T-cell (primary cell): Measurements from ENCODE around the gene IFITM1. TPM values are rescaled to one million over a fixed set of nuclear protein-coding genes. Genes with fewer than 3 reads are reported as not detected.
A peak's percentile ranks its signal among the peaks of the same experiment; 100 is the strongest.
"Not testable (repeated sequence)": the region's sequence is repeated elsewhere in the genome, so short reads cannot be mapped to it uniquely, and the experiment has no call there.

Source experiments
- ATAC-seq, 4 experiments: fragments of 200-7000 bp in 3 of 4; fragments of 150-1000 bp in 1 of 4; cut with Tn5 transposase; replicated peaks in 1 of 4; 1 replicate in 3 of 4; 2 replicates in 1 of 4; pipeline ENCODE4 v1.10.0; 2021; ENCODE audit warnings: moderate library complexity in 3 of 4, mild to moderate bottlenecking in 2 of 4, moderate number of reproducible peaks in 1 of 4
- CTCF ChIA-PET, 2 donors: fragments of 300-600 bp; sonication (Branson Sonifier 250); formaldehyde crosslinking; loops; one replicate each; lab custom pipeline; 2022; ENCODE audit warnings: antibody characterized with exemption in 2 of 2; lab: Charles Lee
- POLR2A ChIA-PET, 2 donors: fragments of 300-600 bp; sonication (Branson Sonifier 250); formaldehyde crosslinking; loops; one replicate each; lab custom pipeline; 2022; ENCODE audit warnings: antibody characterized with exemption in 2 of 2; lab: Charles Lee
- DNase-seq, 35 experiments: peaks; one replicate each; pipeline versions ENCODE4 v3.0.0 to v3.0.0-alpha.2; 2013 to 2023
- H3K27ac ChIP-seq: one replicate; pipeline ENCODE4 v1.5.1; 2013; ENCODE audit warnings: low read length
- H3K27me3 ChIP-seq, 2 experiments: replicated peaks in 1 of 2; 1 replicate in 1 of 2; 2 replicates in 1 of 2; pipeline versions ENCODE4 v1.6.1 to v1.7.0; 2013; ENCODE audit warnings: low read length in 1 of 2, mixed read lengths in 1 of 2; ENCODE audit not compliant: control insufficient read depth in 2 of 2, insufficient read depth in 2 of 2; ENCODE audit errors: extremely low read depth in 1 of 2
- H3K36me3 ChIP-seq, 2 donors: 1 replicate in 1 of 2; 2 replicates in 1 of 2; pipeline versions ENCODE4 v1.6.1 to v1.7.0; 2013; ENCODE audit warnings: low read length in 1 of 2; ENCODE audit not compliant: control insufficient read depth in 2 of 2, insufficient read depth in 1 of 2; ENCODE audit errors: extremely low read depth in 1 of 2
- H3K4me1 ChIP-seq, 2 experiments: 1 replicate in 1 of 2; 2 replicates in 1 of 2; pipeline versions ENCODE4 v1.6.1 to v1.7.0; 2013; ENCODE audit warnings: low read length in 2 of 2, mixed read lengths in 1 of 2; ENCODE audit not compliant: insufficient read depth in 2 of 2, control insufficient read depth in 1 of 2; ENCODE audit errors: extremely low read depth in 1 of 2
- H3K4me3 ChIP-seq, 2 donors: 1 replicate in 1 of 2; 2 replicates in 1 of 2; pipeline versions ENCODE4 v1.5.1 to v1.7.0; 2013; ENCODE audit warnings: mild to moderate bottlenecking in 2 of 2, low read length in 1 of 2, moderate library complexity in 1 of 2; ENCODE audit not compliant: control insufficient read depth in 1 of 2; ENCODE audit errors: extremely low read depth in 1 of 2
- H3K9me3 ChIP-seq: 2 replicates; pipeline ENCODE4 v1.7.0; 2013
- H3K27ac Mint-ChIP-seq, 2 donors: one replicate each; pipeline ENCODE4 v1.8.0; 2020 to 2021; ENCODE audit warnings: mild to moderate bottlenecking in 2 of 2, mixed read lengths in 2 of 2
- H3K27me3 Mint-ChIP-seq, 2 donors: one replicate each; pipeline ENCODE4 v1.8.0; 2021 to 2022; ENCODE audit warnings: mixed read lengths in 2 of 2
- H3K36me3 Mint-ChIP-seq: one replicate; pipeline ENCODE4 v1.8.0; 2021; ENCODE audit warnings: mixed read lengths
- H3K4me1 Mint-ChIP-seq, 3 donors: one replicate each; pipeline ENCODE4 v1.8.0; 2020 to 2022; ENCODE audit warnings: mixed read lengths in 3 of 3, mild to moderate bottlenecking in 1 of 3
- H3K4me3 Mint-ChIP-seq, 3 donors: one replicate each; pipeline ENCODE4 v1.8.0; 2020 to 2022; ENCODE audit warnings: mild to moderate bottlenecking in 3 of 3, mixed read lengths in 3 of 3, moderate library complexity in 3 of 3
- H3K9me3 Mint-ChIP-seq, 3 donors: one replicate each; pipeline ENCODE4 v1.8.0; 2020 to 2022; ENCODE audit warnings: mixed read lengths in 3 of 3
- WGBS: methylation state at CpG from one replicate; pipeline ENCODE4 v1.1.5; 2013; ENCODE audit warnings: missing lambda C conversion rate; ENCODE audit not compliant: insufficient coverage; 5-methylcytosine and 5-hydroxymethylcytosine counted together
- total RNA-seq, 35 experiments: library from RNA in 6 of 35; stranded (reverse) in 6 of 35; fragments of 120-200 nt in 1 of 35; gene quantifications; one replicate each; pipeline versions ENCODE4 v1.2.1 to v1.2.4 and lab custom pipeline; 2013 to 2026

The IFITM1 gene
- total RNA-seq, 5 donors from 2014 or later (not counting 1 experiment from before 2014, with no cell fraction given) = 201 to 427 (median 243) TPM

DNA sequence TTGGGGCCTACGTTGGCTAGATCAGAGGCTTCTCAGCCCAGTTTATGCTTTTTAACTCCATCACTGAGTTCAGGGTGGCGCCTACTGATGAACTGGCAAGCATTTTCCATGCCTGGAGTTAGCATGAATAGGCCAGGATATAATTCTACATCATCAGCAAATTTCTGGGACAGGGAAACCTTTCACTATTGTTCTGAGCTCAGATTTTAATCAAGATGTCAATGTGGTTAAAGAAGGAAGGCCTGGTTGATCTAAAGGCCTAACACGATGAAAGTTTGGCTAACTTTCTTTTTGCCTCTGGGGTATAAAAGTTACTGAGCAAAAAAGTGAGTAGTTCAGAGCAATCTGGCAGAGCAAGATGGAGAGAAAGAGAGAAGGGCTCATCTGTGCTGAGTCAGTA lies 28.5 kb downstream of the IFITM1 start:
- H3K4me3 Mint-ChIP-seq = no peak overlapping the region
- POLR2A ChIA-PET = no interaction called here
- Histone ChIP-seq H3K9me3 (no peaks in the 10 kb centered on the region), H3K27me3 (no peaks in the 10 kb centered on the region), H3K4me3 (no peak overlapping the region), H3K27ac (no peak overlapping the region), H3K36me3 (no peaks in the 10 kb centered on the region), H3K4me1 (peaks cover 5% of the 10 kb centered on the region in 2 experiments)
- no peaks in the 10 kb centered on the region for H3K9me3 Mint-ChIP-seq
- CTCF ChIA-PET = no interaction called here
- DNase-seq (no peak), ATAC-seq (no peak)
- H3K4me1 Mint-ChIP-seq = peaks cover 9 to 21% (median 18%) of the 10 kb centered on the region in 3 donors
- H3K36me3 Mint-ChIP-seq = no peaks in the 10 kb centered on the region
- 57% methylated on average over 2 of the region's 3 CpGs for WGBS
- peak overlapping the region; percentile 41 to 65 for H3K27ac Mint-ChIP-seq
- peaks cover 0 to 1% of the 10 kb centered on the region in 2 donors for H3K27me3 Mint-ChIP-seq

DNA sequence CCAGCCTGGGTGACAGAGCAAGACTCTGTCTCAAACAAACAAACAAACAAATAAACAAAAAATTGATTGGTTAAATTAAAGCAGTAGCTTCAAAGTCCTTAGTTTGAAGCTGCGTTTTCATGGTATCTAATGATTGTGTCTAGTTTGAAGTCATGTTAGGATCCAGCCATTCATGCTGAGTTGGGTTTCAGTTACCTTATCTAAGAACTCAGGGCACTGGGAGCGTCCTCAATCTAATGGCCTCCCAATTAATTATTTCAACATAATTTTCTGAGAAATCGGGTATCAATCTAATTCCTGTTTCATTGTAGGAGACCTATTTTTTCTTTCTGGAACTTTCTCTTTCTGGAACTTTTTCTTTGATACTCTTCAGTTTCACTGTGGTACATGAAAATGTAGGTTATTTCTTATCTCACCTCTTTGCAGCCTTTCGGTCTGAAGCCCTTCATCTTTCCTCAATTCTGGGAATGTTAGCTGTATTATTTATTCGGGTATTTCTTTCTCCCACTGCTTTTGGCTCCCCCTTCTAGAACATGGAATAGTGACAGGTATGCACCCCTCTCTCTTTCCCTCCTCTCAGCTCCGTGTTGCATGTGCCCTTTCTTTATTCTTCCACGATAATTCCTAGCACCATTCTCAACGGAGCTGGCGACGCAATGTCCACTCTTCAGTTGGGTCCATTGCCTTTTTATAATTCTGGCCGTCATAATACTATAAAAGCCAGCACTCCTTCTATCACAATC lies 31.2 kb downstream of the IFITM1 start:
- ChIA-PET CTCF (interaction anchor here in 1 of 2 donors (0.7 kb wide), 1 partner anchor 20 kb away, joined by 3 read pairs; no protein-coding TSS in a partner anchor), POLR2A (no interaction called here)
- Mint-ChIP-seq H3K36me3 (no peaks in the 10 kb centered on the region), H3K4me1 (peaks cover 9 to 22% (median 17%) of the 10 kb centered on the region in 3 donors), H3K9me3 (no peaks in the 10 kb centered on the region), H3K27ac (no peak overlapping the region), H3K27me3 (peaks cover 0 to 1% of the 10 kb centered on the region in 2 donors), H3K4me3 (no peak overlapping the region)
- no peaks in the 10 kb centered on the region for H3K36me3 ChIP-seq
- H3K4me1 ChIP-seq = no peaks in the 10 kb centered on the region
- no peak overlapping the region for H3K4me3 ChIP-seq
- H3K27me3 ChIP-seq = no peaks in the 10 kb centered on the region
- DNase-seq (no peak), ATAC-seq (no peak)
- no peaks in the 10 kb centered on the region for H3K9me3 ChIP-seq
- 91% methylated on average over 5 of the region's 11 CpGs for WGBS
- no peak overlapping the region for H3K27ac ChIP-seq

DNA sequence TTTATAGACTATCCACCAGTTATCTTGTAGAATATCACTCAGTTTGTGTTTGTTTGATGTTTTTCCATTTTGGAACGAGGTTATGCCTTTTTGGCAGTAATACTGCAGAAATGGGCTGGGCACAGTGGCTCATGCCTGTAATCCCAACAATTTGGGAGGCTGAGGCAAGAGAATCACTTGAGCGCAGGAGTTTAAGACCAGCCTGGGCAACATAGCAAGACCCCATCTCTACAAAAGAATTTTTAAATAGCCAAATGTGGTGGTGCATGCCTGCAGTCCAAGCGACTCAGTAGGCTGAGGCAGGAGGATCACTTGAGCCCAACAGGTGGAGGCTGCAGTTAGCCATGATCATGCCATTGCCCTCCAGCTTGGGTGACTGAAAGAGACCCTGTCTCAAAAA lies 32.7 kb downstream of the IFITM1 start:
- no peak for DNase-seq
- Mint-ChIP-seq H3K9me3 (no peaks in the 10 kb centered on the region), H3K36me3 (no peaks in the 10 kb centered on the region), H3K27me3 (no peaks in the 10 kb centered on the region), H3K27ac (no peak overlapping the region), H3K4me1 (peaks cover 19 to 24% (median 20%) of the 10 kb centered on the region in 3 donors), H3K4me3 (no peak overlapping the region)
- no peaks in the 10 kb centered on the region for H3K9me3 ChIP-seq
- ATAC-seq = no peak
- no peak overlapping the region for H3K27ac ChIP-seq
- H3K4me1 ChIP-seq = peaks cover 8 to 14% of the 10 kb centered on the region in 2 experiments
- H3K36me3 ChIP-seq = no peaks in the 10 kb centered on the region
- 88% methylated on average over 1 of the region's 3 CpGs for WGBS
- no peak overlapping the region for H3K4me3 ChIP-seq
- H3K27me3 ChIP-seq = no peaks in the 10 kb centered on the region
- CTCF ChIA-PET = interaction anchor here in 1 of 2 donors (0.6 kb wide), 1 partner anchor 63 kb away, joined by 3 read pairs; no protein-coding TSS in a partner anchor
- POLR2A ChIA-PET = no interaction called here

DNA sequence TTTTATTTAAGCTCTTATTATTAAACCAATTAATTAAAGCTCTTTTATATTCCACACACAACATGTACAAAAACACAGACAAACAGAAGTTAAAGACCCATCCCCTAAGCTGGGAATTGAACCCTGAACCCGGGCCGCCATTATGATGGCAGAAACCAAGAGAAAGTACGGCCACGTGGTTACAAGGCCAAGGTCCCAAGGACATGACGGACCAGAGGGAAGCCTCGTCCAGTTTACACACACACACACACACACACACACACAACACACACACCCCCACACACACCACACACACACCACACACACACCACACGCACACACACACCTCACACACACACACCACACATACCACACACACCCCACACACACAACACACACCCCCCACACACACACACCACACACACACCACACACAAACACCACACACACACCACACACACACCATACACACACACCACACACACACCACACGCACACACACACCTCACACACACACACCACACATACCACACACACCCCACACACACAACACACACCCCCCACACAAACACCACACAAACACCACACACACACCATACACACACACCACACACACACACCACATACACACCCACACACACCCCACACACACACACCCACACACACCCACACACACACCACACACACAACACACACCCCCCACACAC lies 35.6 kb downstream of the IFITM1 start:
- 87% methylated on average over 7 of the region's 8 CpGs for WGBS
- peaks cover 8 to 36% of the 10 kb centered on the region in 2 experiments for H3K4me1 ChIP-seq
- ChIA-PET CTCF (interaction anchor here in 1 of 2 donors (0.6 kb wide), 1 partner anchor 133 kb away, joined by 3 read pairs; no protein-coding TSS in a partner anchor), POLR2A (interaction anchor here in 1 of 2 donors (0.6 kb wide), 1 partner anchor 9 kb away, joined by 3 read pairs; no protein-coding TSS in a partner anchor)
- not testable (repeated sequence) for H3K36me3 ChIP-seq, H3K4me3 Mint-ChIP-seq, H3K27me3 ChIP-seq, H3K9me3 Mint-ChIP-seq, H3K9me3 ChIP-seq, H3K36me3 Mint-ChIP-seq, H3K27ac Mint-ChIP-seq, ATAC-seq, H3K4me3 ChIP-seq, H3K27me3 Mint-ChIP-seq, DNase-seq, H3K27ac ChIP-seq
- peaks cover 38 to 40% (median 39%) of the 10 kb centered on the region in 3 donors for H3K4me1 Mint-ChIP-seq

DNA sequence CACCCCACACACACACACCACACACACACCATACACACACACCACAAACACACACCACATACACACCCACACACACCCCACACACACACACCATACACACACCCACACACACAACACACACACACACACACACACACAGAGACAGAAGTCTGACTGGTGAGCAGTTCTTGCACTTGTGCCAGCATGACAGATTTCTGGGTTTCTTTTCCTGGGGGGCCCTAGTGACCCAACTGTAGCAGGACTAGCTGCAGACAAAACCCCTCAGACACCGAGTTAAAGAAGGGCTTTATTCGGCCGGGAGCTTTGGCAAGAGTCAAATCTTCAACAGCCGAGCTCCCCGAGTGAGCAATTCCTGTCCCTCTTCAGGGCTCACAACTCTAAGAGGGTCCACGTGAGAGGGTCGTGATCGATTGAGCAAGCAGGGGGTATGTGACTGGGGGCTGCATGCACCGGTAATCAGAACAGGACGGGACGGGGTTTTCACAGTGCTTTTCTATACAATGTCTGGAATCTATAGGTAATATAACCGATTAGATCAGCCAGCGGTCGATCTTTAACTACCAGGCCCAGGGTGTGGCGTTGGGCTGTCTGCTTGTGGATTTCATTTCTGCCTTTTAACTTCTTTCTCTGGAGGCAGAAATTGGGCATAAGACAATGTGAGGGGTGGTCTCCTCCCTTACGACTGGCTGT lies 36.3 kb downstream of the IFITM1 start:
- DNase-seq, H3K4me3 ChIP-seq, H3K9me3 ChIP-seq, POLR2A ChIA-PET, H3K9me3 Mint-ChIP-seq, H3K36me3 Mint-ChIP-seq, H3K27me3 ChIP-seq, ATAC-seq, H3K36me3 ChIP-seq, CTCF ChIA-PET, H3K27me3 Mint-ChIP-seq: not testable (repeated sequence)
- Histone ChIP-seq H3K4me1 (peaks cover 10 to 41% of the 10 kb centered on the region in 2 experiments), H3K27ac (peak overlapping the region; percentile 23)
- WGBS = 86% methylated on average over 10 of the region's 16 CpGs
- peaks cover 43 to 46% (median 45%) of the 10 kb centered on the region in 3 donors for H3K4me1 Mint-ChIP-seq
- peak overlapping the region in 1 of 3 donors; percentile 1 for H3K4me3 Mint-ChIP-seq
- peak overlapping the region; percentile 53 to 70 for H3K27ac Mint-ChIP-seq

DNA sequence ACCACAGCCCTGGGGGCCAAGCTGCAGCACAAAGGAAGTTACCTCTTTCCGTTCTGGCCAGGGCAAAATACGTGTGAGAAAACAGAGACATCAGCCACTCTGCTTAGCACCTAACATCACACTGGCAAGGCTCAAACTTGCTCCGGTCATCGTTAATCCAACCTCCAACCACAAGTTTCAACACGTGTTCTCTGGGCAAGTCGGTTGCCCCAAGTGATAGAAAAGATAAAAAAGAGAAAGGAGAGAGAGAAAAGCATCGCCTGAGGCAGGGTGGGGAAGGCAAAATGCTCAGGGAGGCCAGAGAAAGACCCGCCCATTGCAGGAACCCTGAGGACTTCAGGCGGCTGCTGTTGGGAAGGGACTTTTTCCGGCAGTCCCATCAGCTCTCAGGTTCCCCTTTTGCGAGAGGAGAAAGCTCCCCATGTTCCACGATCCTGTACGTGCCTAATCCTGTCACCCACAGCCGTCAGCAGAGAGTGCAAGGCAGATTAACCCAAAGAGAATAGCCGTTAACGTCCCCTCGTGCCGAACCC lies 36.9 kb downstream of the IFITM1 start:
- Histone ChIP-seq H3K27me3 (no peaks in the 10 kb centered on the region), H3K36me3 (no peaks in the 10 kb centered on the region), H3K4me3 (no peak overlapping the region), H3K27ac (peak overlapping the region; percentile 23), H3K9me3 (no peaks in the 10 kb centered on the region), H3K4me1 (peaks cover 15 to 47% of the 10 kb centered on the region in 2 experiments)
- Mint-ChIP-seq H3K27me3 (no peaks in the 10 kb centered on the region), H3K36me3 (no peaks in the 10 kb centered on the region), H3K4me1 (peaks cover 47 to 49% (median 49%) of the 10 kb centered on the region in 3 donors), H3K4me3 (peak overlapping the region in 2 of 3 donors; percentile 1 to 44), H3K27ac (peak overlapping the region; percentile 53 to 70), H3K9me3 (no peaks in the 10 kb centered on the region)
- ChIA-PET POLR2A (no interaction called here), CTCF (no interaction called here)
- WGBS = 70% methylated on average over 13 of the region's 18 CpGs
- DNase-seq = no peak
- no peak for ATAC-seq
